Measurements from ENCODE around the gene KRTAP12-3.
"Not testable (repeated sequence)": the region's sequence is repeated elsewhere in the genome, so short reads cannot be mapped to it uniquely, and the experiment has no call there.

Gene KRTAP12-3

DNA sequence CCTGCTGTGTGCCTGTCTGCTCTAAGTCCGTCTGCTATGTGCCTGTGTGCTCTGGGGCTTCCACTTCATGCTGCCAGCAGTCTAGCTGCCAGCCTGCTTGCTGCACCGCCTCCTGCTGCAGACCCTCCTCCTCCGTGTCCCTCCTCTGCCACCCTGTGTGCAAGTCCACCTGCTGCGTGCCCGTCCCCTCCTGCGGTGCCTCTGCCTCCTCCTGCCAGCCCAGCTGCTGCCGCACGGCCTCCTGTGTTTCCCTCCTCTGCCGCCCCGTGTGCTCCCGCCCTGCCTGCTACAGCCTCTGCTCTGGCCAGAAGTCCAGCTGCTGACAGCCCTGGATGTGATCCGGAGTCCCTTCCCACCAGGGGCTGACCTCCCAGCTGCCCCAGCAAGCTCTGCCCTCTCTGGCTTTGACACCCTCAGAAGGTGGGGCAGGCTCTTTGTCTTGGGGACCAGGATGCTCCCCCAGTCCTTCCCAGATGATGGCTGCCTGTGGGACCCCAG, 19.8 kb upstream of the KRTAP12-3 start:
- H3K27ac Mint-ChIP-seq; H3K27me3 Mint-ChIP-seq; H3K36me3 Mint-ChIP-seq (ENCODE audit: low read depth); H3K4me1 Mint-ChIP-seq (ENCODE audit: low read depth); H3K4me3 Mint-ChIP-seq: not testable (repeated sequence)
- peaks cover 28% of the 10 kb centered on the region for H3K9me3 Mint-ChIP-seq

DNA sequence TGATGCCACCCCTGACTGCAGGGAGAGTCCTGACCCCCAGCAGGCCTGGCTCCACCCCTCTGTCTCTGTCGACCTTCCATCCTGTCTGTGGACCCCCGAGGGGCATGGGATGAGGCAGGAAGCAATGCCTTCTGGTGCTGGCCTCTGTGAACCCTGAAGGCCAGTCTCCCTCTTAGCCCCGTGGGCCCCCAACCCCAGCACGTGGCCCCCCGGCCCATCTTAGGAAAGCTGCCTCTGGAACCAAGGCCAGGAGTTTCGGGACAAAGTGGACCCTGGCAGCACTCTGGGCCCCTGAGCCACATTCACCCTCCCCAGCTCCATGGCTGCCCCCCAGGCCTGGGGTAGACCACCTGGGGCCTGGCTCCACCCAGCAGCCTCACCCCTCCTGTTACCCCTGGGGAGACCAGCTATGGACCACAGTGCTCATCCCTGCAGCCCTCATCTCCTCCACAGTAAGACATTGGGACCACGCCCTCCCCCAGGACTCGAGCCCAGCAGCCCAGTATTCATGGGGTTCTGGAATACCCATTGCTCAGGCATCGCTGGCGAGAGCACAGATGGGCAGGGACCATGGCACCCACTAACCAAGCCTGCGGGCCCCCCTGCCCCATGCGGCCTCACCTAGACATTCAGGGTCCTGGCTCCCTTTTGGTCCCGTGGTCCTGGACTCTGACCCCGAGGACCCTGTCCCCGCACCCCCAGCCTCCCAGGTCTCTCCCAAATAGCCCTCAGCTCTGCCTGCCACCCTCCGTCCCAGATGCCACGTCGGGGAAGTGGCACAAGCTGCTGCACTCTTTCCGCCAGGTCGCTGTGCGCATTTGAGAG, 19.0 kb upstream of the KRTAP12-3 start:
- not testable (repeated sequence) for H3K4me1 Mint-ChIP-seq (ENCODE audit: low read depth); H3K27ac Mint-ChIP-seq; H3K27me3 Mint-ChIP-seq; H3K4me3 Mint-ChIP-seq; H3K36me3 Mint-ChIP-seq (ENCODE audit: low read depth)
- peaks cover 31% of the 10 kb centered on the region for H3K9me3 Mint-ChIP-seq

GRCh38 chr21:44639331-44639655, 18.4 kb upstream of the KRTAP12-3 start:
- Mint-ChIP-seq H3K27ac (no peak overlapping the region), H3K36me3 (ENCODE audit: low read depth) (peaks cover 1% of the 10 kb centered on the region), H3K27me3 (peaks cover 3% of the 10 kb centered on the region), H3K9me3 (peaks cover 36% of the 10 kb centered on the region), H3K4me3 (no peak overlapping the region), H3K4me1 (ENCODE audit: low read depth) (no peaks in the 10 kb centered on the region)

GRCh38 chr21:44640761-44641160, 17.0 kb upstream of the KRTAP12-3 start:
- no peaks in the 10 kb centered on the region for H3K4me1 Mint-ChIP-seq (ENCODE audit: low read depth)
- no peak overlapping the region for H3K4me3 Mint-ChIP-seq
- H3K9me3 Mint-ChIP-seq, result peaks cover 46% of the 10 kb centered on the region
- peaks cover 3% of the 10 kb centered on the region for H3K27me3 Mint-ChIP-seq
- H3K27ac Mint-ChIP-seq, result no peak overlapping the region
- H3K36me3 Mint-ChIP-seq (ENCODE audit: low read depth), result peaks cover 10% of the 10 kb centered on the region

- peaks cover 10% of the 10 kb centered on the region for H3K36me3 Mint-ChIP-seq (ENCODE audit: low read depth)
- no peaks in the 10 kb centered on the region for H3K4me1 Mint-ChIP-seq (ENCODE audit: low read depth)
- peaks cover 3% of the 10 kb centered on the region for H3K27me3 Mint-ChIP-seq
- no peak overlapping the region for H3K4me3 Mint-ChIP-seq
- H3K27ac Mint-ChIP-seq, result no peak overlapping the region
- H3K9me3 Mint-ChIP-seq, result peaks cover 46% of the 10 kb centered on the region
Observed at GRCh38 chr21:44643741-44644310, 13.9 kb upstream of the KRTAP12-3 start.

- Mint-ChIP-seq H3K27ac (no peak overlapping the region), H3K4me3 (no peak overlapping the region), H3K9me3 (peaks cover 45% of the 10 kb centered on the region), H3K27me3 (peaks cover 3% of the 10 kb centered on the region), H3K36me3 (ENCODE audit: low read depth) (peaks cover 10% of the 10 kb centered on the region), H3K4me1 (ENCODE audit: low read depth) (no peaks in the 10 kb centered on the region)
Observed at GRCh38 chr21:44644878-44645277, 12.9 kb upstream of the KRTAP12-3 start.

- H3K9me3 Mint-ChIP-seq, result peaks cover 31% of the 10 kb centered on the region
- H3K4me3 Mint-ChIP-seq; H3K27ac Mint-ChIP-seq; H3K27me3 Mint-ChIP-seq; H3K4me1 Mint-ChIP-seq (ENCODE audit: low read depth): not testable (repeated sequence)
- peaks cover 10% of the 10 kb centered on the region for H3K36me3 Mint-ChIP-seq (ENCODE audit: low read depth)
Observed at GRCh38 chr21:44646366-44647221, 11.1 kb upstream of the KRTAP12-3 start, which contains the start of gene KRTAP10-11. Gene KRTAP10-11 (plus strand): TSS chr21:44646414. CDS start chr21:44646459, 45 bp downstream.

- Mint-ChIP-seq H3K4me3 (no peak overlapping the region), H3K9me3 (peaks cover 28% of the 10 kb centered on the region), H3K27me3 (no peaks in the 10 kb centered on the region), H3K4me1 (ENCODE audit: low read depth) (no peaks in the 10 kb centered on the region), H3K27ac (no peak overlapping the region), H3K36me3 (ENCODE audit: low read depth) (peaks cover 10% of the 10 kb centered on the region)
Observed at GRCh38 chr21:44647222-44647552, 10.5 kb upstream of the KRTAP12-3 start.

GRCh38 chr21:44648557-44649311, 9.0 kb upstream of the KRTAP12-3 start:
- Mint-ChIP-seq H3K4me3 (no peak overlapping the region), H3K4me1 (ENCODE audit: low read depth) (peaks cover 2% of the 10 kb centered on the region), H3K27ac (no peak overlapping the region), H3K9me3 (peaks cover 15% of the 10 kb centered on the region), H3K27me3 (no peaks in the 10 kb centered on the region), H3K36me3 (ENCODE audit: low read depth) (peaks cover 10% of the 10 kb centered on the region)

- Mint-ChIP-seq H3K36me3 (ENCODE audit: low read depth) (peaks cover 5% of the 10 kb centered on the region), H3K4me3 (no peak overlapping the region), H3K4me1 (ENCODE audit: low read depth) (peaks cover 11% of the 10 kb centered on the region), H3K27me3 (no peaks in the 10 kb centered on the region), H3K9me3 (peaks cover 6% of the 10 kb centered on the region), H3K27ac (no peak overlapping the region)
Observed at GRCh38 chr21:44649521-44650100, 8.1 kb upstream of the KRTAP12-3 start.

DNA sequence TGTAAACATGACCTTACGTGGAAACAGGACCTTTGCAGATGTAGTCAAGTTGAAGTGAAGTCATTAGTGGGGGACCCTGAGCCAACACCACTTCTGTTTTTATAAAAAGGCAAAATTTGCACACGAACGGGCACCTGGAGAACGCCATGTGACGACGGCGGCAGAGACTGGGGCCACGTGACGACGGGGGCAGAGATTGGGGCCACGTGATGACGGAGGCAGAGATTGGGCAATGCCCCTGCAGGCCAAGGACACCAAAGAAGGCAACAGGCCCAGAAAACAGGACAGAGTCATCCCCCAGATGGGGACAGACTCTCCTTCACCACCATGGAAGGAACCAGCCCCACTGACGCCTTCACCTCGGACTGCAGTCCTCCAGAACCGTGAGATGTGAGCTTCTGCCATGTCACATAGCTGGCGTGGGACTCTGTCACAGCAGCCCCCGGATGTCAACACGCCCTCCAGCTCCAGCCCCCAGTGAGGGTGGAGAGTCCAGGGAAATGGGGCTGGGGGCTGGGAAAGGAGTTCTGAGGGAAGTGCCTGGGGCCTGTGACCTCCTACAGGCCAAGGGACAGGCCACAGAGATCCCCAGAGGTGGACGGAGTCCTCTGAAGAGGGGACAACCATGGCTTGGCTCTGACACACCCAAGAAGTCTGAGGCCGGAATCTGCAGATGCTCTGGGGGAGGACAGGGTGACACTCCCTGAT, 7.3 kb upstream of the KRTAP12-3 start:
- H3K36me3 Mint-ChIP-seq (ENCODE audit: low read depth), result no peaks in the 10 kb centered on the region
- H3K9me3 Mint-ChIP-seq, result no peaks in the 10 kb centered on the region
- H3K27me3 Mint-ChIP-seq, result no peaks in the 10 kb centered on the region
- no peak overlapping the region for H3K4me3 Mint-ChIP-seq
- H3K4me1 Mint-ChIP-seq (ENCODE audit: low read depth), result peaks cover 18% of the 10 kb centered on the region
- no peak overlapping the region for H3K27ac Mint-ChIP-seq

DNA sequence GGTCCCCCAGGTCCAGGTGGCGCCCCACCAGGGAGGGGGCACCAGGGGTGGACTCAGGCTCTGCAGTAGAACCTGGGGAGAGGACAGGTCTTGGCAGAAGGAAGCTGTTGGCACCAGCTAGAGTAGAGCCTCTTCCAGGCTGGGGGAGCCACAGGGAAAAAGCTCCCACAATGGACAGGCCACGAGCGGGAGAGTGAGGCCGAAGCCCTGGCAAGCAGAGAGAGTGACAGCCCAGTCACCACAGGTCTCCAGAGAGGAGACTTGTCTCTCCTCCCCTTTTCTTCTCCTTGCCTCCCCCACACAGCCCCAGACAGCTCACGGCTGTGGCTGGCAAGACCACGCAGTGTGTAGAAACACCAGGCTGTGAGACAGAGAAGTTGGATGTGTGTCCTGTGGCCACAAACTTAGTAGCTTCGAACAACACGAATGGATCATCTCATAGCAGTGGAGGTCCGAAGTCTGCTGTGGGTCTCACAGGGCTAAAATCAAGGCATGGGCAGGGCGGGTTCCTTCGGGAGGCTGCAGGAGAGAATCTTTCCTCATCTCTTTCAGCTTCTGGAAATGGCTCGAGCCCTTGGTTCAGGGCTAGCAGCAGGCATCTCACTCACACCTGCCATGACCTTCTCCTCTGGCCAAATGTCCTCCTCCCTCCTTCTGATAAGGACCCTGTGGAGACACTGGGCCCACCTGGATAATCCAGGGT, 6.6 kb upstream of the KRTAP12-3 start:
- H3K27me3 Mint-ChIP-seq, result no peaks in the 10 kb centered on the region
- peaks cover 24% of the 10 kb centered on the region for H3K4me1 Mint-ChIP-seq (ENCODE audit: low read depth)
- no peak overlapping the region for H3K27ac Mint-ChIP-seq
- peaks cover 1% of the 10 kb centered on the region for H3K36me3 Mint-ChIP-seq (ENCODE audit: low read depth)
- no peak overlapping the region for H3K4me3 Mint-ChIP-seq
- H3K9me3 Mint-ChIP-seq, result peaks cover 3% of the 10 kb centered on the region

DNA sequence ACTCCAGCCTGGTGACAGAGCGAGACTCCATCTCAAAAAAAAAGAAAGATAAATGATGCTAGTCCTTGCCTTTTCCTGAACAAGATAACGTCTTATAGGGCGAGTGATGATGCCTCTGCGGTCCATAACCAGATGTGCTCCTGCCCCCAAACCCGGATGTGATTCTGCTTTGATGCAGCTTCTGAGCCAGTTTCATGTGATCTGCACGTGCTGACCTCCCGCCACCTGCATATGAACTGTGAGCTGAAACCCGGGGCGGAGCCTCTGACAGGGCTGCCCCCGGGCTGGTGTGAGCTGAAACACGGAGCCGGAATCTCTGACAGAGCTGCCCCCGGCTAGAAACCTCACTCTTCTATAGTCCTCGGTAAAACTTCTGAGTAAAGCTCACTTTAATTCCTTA, 4.6 kb upstream of the KRTAP12-3 start:
- H3K27ac Mint-ChIP-seq, result no peak overlapping the region
- peaks cover 44% of the 10 kb centered on the region for H3K4me1 Mint-ChIP-seq (ENCODE audit: low read depth)
- no peak overlapping the region for H3K4me3 Mint-ChIP-seq
- peaks cover 12% of the 10 kb centered on the region for H3K36me3 Mint-ChIP-seq (ENCODE audit: low read depth)
- no peaks in the 10 kb centered on the region for H3K27me3 Mint-ChIP-seq
- peaks cover 16% of the 10 kb centered on the region for H3K9me3 Mint-ChIP-seq
